22Rv1 (cell line): ENCODE results near the gene SH2B3.

Experiments used
- CTCF ChIP-seq: fragments of 450-650 bp; IDR thresholded peaks from 2 replicates; pipeline ENCODE4 v1.5.1; 2017; ENCODE audit warnings: mild to moderate bottlenecking
- ZFX ChIP-seq: fragments of 450-650 bp; IDR thresholded peaks from 2 replicates; pipeline ENCODE4 v1.6.1; 2017; ENCODE audit warnings: antibody characterized with exemption, borderline replicate concordance

- TF ChIP-seq ZFX (no peak), CTCF (no peak)
Measured at GRCh38 chr12:111406474-111407376, 1.0 kb downstream of the SH2B3 start.
